Activated CD4-positive, alpha-beta T cell treated with anti-CD3 and anti-CD28 coated beads for 36 hours (primary cell): ENCODE results near the gene HIGD1B. TPM values are rescaled to one million over a fixed set of nuclear protein-coding genes. Genes with fewer than 3 reads are reported as not detected.
A peak's percentile ranks its signal among the peaks of the same experiment; 100 is the strongest.

ENCODE experiments used
- ATAC-seq: fragments of 200-7000 bp; cut with Tn5 transposase; one replicate; pipeline ENCODE4 v1.10.0; 2021; ENCODE audit warnings: mild to moderate bottlenecking, moderate library complexity
- CTCF ChIA-PET: fragments of 350-600 bp; sonication (Branson Sonifier 250); formaldehyde crosslinking; loops from one replicate; lab custom pipeline; 2021; ENCODE audit warnings: antibody characterized with exemption; lab: Charles Lee
- POLR2A ChIA-PET: fragments of 350-600 bp; sonication (Branson Sonifier 250); formaldehyde crosslinking; loops from one replicate; lab custom pipeline; 2021; ENCODE audit warnings: antibody characterized with exemption, inconsistent platforms; lab: Charles Lee
- DNase-seq: peaks from one replicate; pipeline ENCODE4 v3.0.0-alpha.2; 2020
- H3K27ac Mint-ChIP-seq: one replicate; pipeline ENCODE4 v1.8.0; 2021; ENCODE audit warnings: mixed read lengths
- H3K27me3 Mint-ChIP-seq: one replicate; pipeline ENCODE4 v1.8.0; 2021; ENCODE audit warnings: mixed read lengths
- H3K36me3 Mint-ChIP-seq: one replicate; pipeline ENCODE4 v1.8.0; 2021; ENCODE audit warnings: low read depth, mixed read lengths
- H3K4me1 Mint-ChIP-seq: one replicate; pipeline ENCODE4 v1.8.0; 2021; ENCODE audit warnings: mixed read lengths
- H3K4me3 Mint-ChIP-seq: one replicate; pipeline ENCODE4 v1.8.0; 2021; ENCODE audit warnings: mild to moderate bottlenecking, moderate library complexity, mixed read lengths
- H3K9me3 Mint-ChIP-seq: one replicate; pipeline ENCODE4 v1.8.0; 2021; ENCODE audit warnings: low read depth, mixed read lengths
- intact Hi-C, 2 experiments: fragments of 100-400 bp; cut with DNase I in 1 of 2; cut with micrococcal nuclease in 1 of 2; formaldehyde crosslinking; loops; one replicate each; pipeline versions ENCODE4 v1.14.2 to v1.15.1; 2022 to 2024; cut with DNase I, micrococcal nuclease
- total RNA-seq, 2 experiments: library from RNA; stranded (reverse); gene quantifications; one replicate each; pipeline ENCODE4 v1.2.3, GENCODE V29; 2021

The HIGD1B gene
- total RNA-seq, 2 experiments from 2014 or later, result not detected

DNA sequence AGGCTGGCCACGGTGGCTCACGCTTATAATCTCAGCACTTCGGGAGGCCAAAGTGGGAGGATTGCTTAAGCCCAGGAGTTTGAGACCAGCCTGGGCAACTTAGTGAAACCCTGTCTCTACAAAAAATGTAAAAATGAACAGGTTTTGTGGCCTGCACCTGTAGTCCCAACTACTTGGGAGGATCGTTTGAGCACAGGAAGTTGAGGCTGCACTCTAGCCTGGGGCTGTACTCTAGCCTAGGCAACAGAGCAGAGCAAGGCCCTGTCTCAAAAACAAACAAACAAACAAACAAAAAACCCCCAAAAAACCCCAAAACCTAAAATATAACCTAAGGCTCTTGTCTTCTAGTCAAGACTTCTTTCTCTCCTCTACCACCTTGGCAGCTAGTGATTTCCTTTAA is 7.4 kb upstream of the HIGD1B start:
- H3K27ac Mint-ChIP-seq, result no peak overlapping the region
- intact Hi-C loops, result no loop called here
- DNase-seq, result no peak
- peaks cover 6% of the 10 kb centered on the region for H3K4me1 Mint-ChIP-seq
- ChIA-PET POLR2A (interaction anchor here (1.0 kb wide), 1 partner anchor 43 kb away, joined by 5 read pairs; no protein-coding TSS in a partner anchor), CTCF (no interaction called here)
- no peaks in the 10 kb centered on the region for H3K36me3 Mint-ChIP-seq
- ATAC-seq, result no peak
- H3K4me3 Mint-ChIP-seq, result no peak overlapping the region
- no peaks in the 10 kb centered on the region for H3K27me3 Mint-ChIP-seq
- no peaks in the 10 kb centered on the region for H3K9me3 Mint-ChIP-seq

DNA sequence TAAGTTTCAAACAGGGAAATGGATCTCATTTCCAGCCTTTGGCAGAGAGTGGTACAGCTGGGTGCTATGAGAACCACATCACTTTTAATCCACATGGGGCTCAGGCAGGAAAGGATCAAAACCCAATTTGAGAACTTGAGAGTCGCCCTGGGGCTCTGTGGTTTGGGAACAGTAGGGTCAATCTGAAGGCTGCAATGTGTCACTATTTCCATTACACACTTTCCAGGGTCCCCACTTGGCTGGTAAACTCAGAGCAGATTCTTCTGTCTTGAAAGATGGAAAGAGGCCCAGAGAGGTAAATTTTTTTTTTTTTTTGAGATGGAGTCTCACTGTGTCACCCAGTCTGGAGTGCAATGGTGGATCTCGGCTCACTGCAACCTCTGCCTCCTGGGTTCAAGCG is 6.7 kb upstream of the HIGD1B start:
- H3K4me1 Mint-ChIP-seq, result peaks cover 6% of the 10 kb centered on the region
- intact Hi-C loops, result no loop called here
- ATAC-seq, result peak; percentile 58
- no peak overlapping the region for H3K4me3 Mint-ChIP-seq
- peak; percentile 37 for DNase-seq
- no peaks in the 10 kb centered on the region for H3K27me3 Mint-ChIP-seq
- no peak overlapping the region for H3K27ac Mint-ChIP-seq
- ChIA-PET POLR2A (no interaction called here), CTCF (interaction anchor here (1.0 kb wide), 1 partner anchor 256 kb away, joined by 3 read pairs; no protein-coding TSS in a partner anchor)
- no peaks in the 10 kb centered on the region for H3K36me3 Mint-ChIP-seq
- H3K9me3 Mint-ChIP-seq, result no peaks in the 10 kb centered on the region

DNA sequence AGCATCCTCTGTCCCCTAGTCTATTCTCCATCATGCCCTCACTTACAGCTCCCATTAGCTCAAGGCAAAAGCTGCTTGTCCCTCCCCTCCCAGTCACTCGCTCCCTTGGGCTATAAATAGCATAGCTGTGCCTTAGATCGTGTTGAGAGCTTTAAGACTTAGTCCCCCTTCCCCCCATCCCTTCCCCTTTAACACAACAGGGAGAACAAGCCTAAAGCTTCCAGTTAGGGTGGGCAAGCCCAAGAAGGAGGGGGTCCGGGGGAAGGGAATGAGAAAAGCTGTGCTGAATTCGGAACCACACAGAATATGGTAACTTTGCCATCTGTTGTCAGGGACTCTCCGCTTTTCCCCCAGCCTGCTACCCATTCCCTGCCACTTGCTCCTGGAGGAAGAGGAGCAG is 4.9 kb upstream of the HIGD1B start:
- Mint-ChIP-seq H3K4me1 (peaks cover 6% of the 10 kb centered on the region), H3K9me3 (no peaks in the 10 kb centered on the region), H3K27ac (no peak overlapping the region), H3K27me3 (no peaks in the 10 kb centered on the region), H3K4me3 (no peak overlapping the region), H3K36me3 (no peaks in the 10 kb centered on the region)
- no peak for DNase-seq
- ATAC-seq, result no peak
- ChIA-PET CTCF (interaction anchor here (0.6 to 1.2 kb wide), 2 partner anchors 10 to 1030 kb away, joined by 3 to 4 read pairs; no protein-coding TSS in a partner anchor), POLR2A (no interaction called here)
- intact Hi-C loops, result no loop called here

DNA sequence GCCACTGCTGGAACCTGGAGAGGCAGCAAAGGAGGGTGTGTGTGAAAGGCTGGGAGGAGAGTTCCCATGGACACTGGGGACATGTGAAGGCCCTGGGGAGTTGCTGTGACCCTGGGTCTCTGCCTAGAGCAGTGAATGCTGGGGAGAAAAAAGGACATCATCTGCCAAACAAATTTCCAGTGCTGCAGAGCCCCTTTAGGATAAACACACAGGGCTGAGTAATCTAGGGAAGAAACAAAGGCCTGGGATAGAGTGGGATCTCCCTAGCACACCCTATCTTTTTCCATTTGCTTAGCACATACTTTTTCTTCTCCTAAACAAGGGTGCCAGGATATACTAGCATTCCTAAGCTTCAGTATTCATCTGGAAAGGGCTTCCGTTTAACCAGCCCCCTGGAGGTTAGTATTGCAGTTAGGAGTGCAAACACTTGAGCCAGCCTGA is 3.3 kb upstream of the HIGD1B start:
- H3K9me3 Mint-ChIP-seq, result no peaks in the 10 kb centered on the region

DNA sequence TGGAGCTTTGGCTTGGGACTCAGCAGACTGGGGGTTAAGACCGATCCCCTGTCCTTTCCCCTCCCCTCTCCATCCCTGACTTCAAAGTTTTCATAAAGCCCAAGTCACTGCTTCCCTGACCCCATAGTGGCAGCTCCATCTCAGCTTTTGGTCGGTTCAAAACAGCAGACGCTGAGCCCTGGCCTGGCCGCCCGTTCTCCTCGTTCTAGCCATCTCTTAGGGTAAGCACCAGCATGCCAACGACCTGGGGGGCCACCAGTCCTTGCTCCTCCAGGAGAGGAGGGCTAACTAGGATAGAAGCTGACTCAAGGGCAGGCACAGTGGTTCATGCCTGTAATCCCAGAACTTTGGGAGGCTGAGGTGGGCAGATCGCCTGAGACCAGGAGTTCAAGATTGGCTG is 1.5 kb upstream of the HIGD1B start:
- H3K4me1 Mint-ChIP-seq, result no peaks in the 10 kb centered on the region
- no peak for ATAC-seq
- CTCF ChIA-PET, result interaction anchor here (0.8 kb wide), 1 partner anchor 70 kb away, joined by 3 read pairs; no protein-coding TSS in a partner anchor
- peaks cover 13% of the 10 kb centered on the region for H3K36me3 Mint-ChIP-seq
- H3K27ac Mint-ChIP-seq, result no peak overlapping the region
- no peaks in the 10 kb centered on the region for H3K27me3 Mint-ChIP-seq
- no peak overlapping the region for H3K4me3 Mint-ChIP-seq
- no peaks in the 10 kb centered on the region for H3K9me3 Mint-ChIP-seq
- no peak for DNase-seq
- intact Hi-C loops, result no loop called here
- POLR2A ChIA-PET, result no interaction called here

More for the DNA sequence above, 3.3 kb upstream of the HIGD1B start:
- ChIA-PET CTCF (interaction anchor here (0.8 kb wide), 1 partner anchor 15 kb away, joined by 3 read pairs; no protein-coding TSS in a partner anchor), POLR2A (interaction anchor here (0.7 kb wide), 1 partner anchor 482 kb away, joined by 8 read pairs; no protein-coding TSS in a partner anchor)
- H3K36me3 Mint-ChIP-seq, result no peaks in the 10 kb centered on the region
- H3K27ac Mint-ChIP-seq, result no peak overlapping the region
- ATAC-seq, result no peak
- no peak overlapping the region for H3K4me3 Mint-ChIP-seq
- intact Hi-C loops, result no loop called here
- peaks cover 6% of the 10 kb centered on the region for H3K4me1 Mint-ChIP-seq
- DNase-seq, result no peak
- no peaks in the 10 kb centered on the region for H3K27me3 Mint-ChIP-seq

DNA sequence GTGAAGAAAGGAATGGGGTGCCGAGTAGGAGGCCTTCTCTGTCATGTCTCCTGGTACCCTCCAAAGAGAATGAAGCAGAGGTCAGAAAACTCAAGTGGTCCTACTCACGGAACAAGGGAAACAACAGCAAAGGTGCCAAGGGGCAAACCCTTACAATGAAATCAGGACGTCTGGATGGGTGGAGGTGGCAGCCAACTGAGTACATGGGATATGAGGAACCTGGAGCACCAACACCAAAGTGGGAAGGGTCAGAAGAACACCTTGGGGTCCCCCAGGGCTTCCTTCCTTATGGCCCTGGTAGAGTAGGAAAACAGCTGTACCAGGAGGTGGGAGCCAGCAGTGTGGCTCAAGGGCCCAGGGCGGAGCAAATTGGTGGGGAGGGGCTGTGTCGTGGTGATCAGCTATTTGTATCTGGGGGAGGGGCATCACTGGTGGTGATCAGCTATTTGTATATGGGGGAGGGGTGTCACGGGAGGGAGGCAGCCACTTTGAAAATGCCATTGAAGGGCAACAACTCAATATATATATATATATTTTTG is 643 bp downstream of the HIGD1B start:
- CTCF ChIA-PET, result interaction anchor here (0.7 to 1.3 kb wide), 3 partner anchors 73 to 499 kb away, joined by 3 to 6 read pairs (median 3); partner anchors contain the start of gene DBF4B
- H3K4me3 Mint-ChIP-seq, result no peak overlapping the region
- H3K9me3 Mint-ChIP-seq, result no peaks in the 10 kb centered on the region
- intact Hi-C loops, result no loop called here
- ATAC-seq (no peak), DNase-seq (no peak)
- no peaks in the 10 kb centered on the region for H3K27me3 Mint-ChIP-seq
- POLR2A ChIA-PET, result no interaction called here
- no peak overlapping the region for H3K27ac Mint-ChIP-seq
- H3K36me3 Mint-ChIP-seq, result peaks cover 20% of the 10 kb centered on the region
- H3K4me1 Mint-ChIP-seq, result no peaks in the 10 kb centered on the region

DNA sequence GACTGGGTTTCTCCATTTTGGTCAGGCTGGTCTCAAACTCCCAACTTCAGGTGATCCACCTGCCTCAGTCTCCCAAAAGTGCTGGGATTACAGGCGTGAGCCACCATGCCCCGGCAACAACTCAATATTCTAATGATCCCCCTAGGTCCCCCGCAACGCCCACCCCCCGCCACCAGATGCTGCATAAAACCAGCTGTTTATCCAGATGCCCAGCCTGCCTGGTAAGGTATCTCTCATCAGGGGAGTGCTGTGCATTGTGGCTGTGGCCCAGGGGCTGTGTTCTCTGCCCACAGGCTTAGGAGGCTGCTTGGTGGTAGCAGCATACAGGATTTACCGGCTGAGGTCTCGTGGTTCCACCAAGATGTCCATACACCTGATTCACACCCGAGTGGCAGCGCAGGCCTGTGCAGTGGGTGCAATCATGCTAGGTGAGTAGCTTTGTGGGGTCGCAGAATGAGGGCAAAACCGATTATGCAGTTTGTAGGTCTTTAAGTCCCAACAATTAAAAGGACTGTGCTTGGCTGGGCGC is 1.3 kb downstream of the HIGD1B start:
- DNase-seq (no peak), ATAC-seq (no peak)
- ChIA-PET CTCF (no interaction called here), POLR2A (interaction anchor here (0.5 kb wide), 1 partner anchor 265 kb away, joined by 3 read pairs; no protein-coding TSS in a partner anchor)
- H3K4me3 Mint-ChIP-seq, result no peak overlapping the region
- no peaks in the 10 kb centered on the region for H3K9me3 Mint-ChIP-seq
- peaks cover 26% of the 10 kb centered on the region for H3K36me3 Mint-ChIP-seq
- intact Hi-C loops, result no loop called here
- H3K27ac Mint-ChIP-seq, result no peak overlapping the region
- H3K4me1 Mint-ChIP-seq, result no peaks in the 10 kb centered on the region
- no peaks in the 10 kb centered on the region for H3K27me3 Mint-ChIP-seq

DNA sequence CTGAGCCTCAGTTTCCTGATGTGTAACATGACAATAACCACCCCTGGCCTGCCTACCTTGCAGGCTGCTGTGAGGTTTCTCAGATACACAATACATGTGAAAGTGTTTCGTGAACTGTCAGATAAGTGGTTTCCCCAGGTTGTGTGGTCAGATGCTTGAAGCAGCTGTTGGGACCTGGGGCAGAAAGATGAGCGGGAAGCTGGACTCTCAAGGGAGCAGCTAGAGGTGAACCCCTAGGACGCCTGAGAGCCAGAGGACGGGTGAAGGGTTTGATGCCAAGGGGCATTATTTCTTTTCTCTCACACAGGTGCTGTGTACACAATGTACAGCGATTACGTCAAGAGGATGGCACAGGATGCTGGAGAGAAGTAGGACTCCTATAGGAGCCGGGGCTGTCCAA is 2.3 kb downstream of the HIGD1B start:
- ChIA-PET CTCF (no interaction called here), POLR2A (no interaction called here)
- H3K9me3 Mint-ChIP-seq, result no peaks in the 10 kb centered on the region
- no peak overlapping the region for H3K4me3 Mint-ChIP-seq
- H3K36me3 Mint-ChIP-seq, result peaks cover 36% of the 10 kb centered on the region
- H3K4me1 Mint-ChIP-seq, result no peaks in the 10 kb centered on the region
- no peak overlapping the region for H3K27ac Mint-ChIP-seq
- intact Hi-C loops, result no loop called here
- ATAC-seq, result no peak
- DNase-seq, result no peak
- H3K27me3 Mint-ChIP-seq, result no peaks in the 10 kb centered on the region

DNA sequence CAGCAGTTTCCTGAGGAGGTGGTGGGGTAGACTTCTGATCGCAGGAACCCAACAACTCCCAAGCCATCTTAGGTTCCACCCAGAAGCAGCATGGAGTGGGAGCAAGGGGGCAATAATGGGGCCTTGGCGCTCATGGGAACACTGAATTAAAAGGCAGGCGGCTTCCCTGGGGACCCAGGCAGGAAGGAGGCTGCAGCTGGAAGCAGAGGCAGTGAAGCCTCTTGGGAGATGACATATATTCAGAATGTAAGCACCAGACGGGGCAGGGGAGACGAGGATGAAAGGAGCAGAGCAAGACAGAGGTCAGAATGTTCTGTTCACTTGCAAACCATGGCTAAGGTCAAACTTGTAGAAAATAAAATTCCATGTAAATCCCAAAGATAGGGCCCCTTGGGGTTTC is 2.9 kb downstream of the HIGD1B start:
- DNase-seq, result no peak
- intact Hi-C loops, result no loop called here
- ChIA-PET POLR2A (no interaction called here), CTCF (interaction anchor here (0.9 kb wide), 1 partner anchor 15 kb away, joined by 3 read pairs; no protein-coding TSS in a partner anchor)
- Mint-ChIP-seq H3K27me3 (no peaks in the 10 kb centered on the region), H3K36me3 (peaks cover 37% of the 10 kb centered on the region), H3K4me3 (no peak overlapping the region), H3K9me3 (no peaks in the 10 kb centered on the region), H3K4me1 (no peaks in the 10 kb centered on the region), H3K27ac (no peak overlapping the region)
- no peak for ATAC-seq

DNA sequence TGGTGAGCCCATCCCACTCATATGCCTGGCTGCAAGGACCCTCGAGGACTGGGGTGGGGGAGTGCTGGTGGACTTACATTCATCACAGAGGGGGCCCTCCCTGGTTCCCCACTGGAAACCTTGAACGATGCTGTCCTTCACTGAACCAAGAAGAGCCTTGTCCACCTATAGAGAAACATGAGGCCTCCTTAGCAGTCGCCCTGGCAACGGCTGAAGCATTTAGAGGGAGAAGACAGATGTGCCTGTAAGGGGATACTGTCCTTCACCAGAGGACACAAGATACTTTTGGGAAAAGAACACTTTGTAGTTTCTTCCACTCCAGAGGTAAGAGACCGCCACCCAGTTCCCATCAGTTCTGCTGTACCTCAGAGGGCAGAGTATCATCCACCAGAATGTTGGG is 6.5 kb downstream of the HIGD1B start:
- no peak for ATAC-seq
- CTCF ChIA-PET, result interaction anchor here (0.6 kb wide), 1 partner anchor 11 kb away, joined by 3 read pairs; no protein-coding TSS in a partner anchor
- Mint-ChIP-seq H3K27ac (no peak overlapping the region), H3K4me3 (no peak overlapping the region), H3K4me1 (no peaks in the 10 kb centered on the region), H3K36me3 (peaks cover 54% of the 10 kb centered on the region), H3K9me3 (no peaks in the 10 kb centered on the region), H3K27me3 (no peaks in the 10 kb centered on the region)
- intact Hi-C loops, result no loop called here
- DNase-seq, result no peak
- POLR2A ChIA-PET, result no interaction called here

DNA sequence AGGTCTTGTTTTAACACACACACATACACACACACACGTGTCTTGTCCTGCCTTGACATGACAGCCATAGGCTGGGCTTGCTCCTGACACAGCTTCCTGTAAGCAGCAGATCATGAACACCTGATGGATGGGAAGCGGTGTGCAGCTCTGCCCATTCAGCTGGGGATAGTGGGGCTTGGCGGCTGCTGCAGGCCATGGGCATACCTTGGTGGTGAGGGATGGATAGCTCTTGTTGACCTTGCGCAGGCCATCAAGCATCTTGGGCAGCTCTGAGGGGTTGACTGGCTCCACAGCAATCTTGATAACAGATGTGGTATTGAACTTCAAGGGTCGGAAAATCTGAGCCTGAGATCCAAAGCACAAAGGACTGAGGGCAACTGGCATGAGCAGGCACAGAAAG is 12.0 kb downstream of the HIGD1B start:
- ChIA-PET POLR2A (no interaction called here), CTCF (interaction anchor here (0.7 to 1.9 kb wide), 2 partner anchors 15 to 82 kb away, joined by 3 to 10 read pairs; no protein-coding TSS in a partner anchor)
- intact Hi-C loops, result no loop called here
- Mint-ChIP-seq H3K27me3 (no peaks in the 10 kb centered on the region), H3K27ac (no peak overlapping the region), H3K36me3 (peaks cover 48% of the 10 kb centered on the region), H3K4me3 (no peak overlapping the region), H3K4me1 (no peaks in the 10 kb centered on the region), H3K9me3 (no peaks in the 10 kb centered on the region)
- ATAC-seq (no peak), DNase-seq (no peak)
